CD14-positive monocyte (primary cell): ENCODE results near the gene ADIRF. TPM values are rescaled to one million over a fixed set of nuclear protein-coding genes. Genes with fewer than 3 reads are reported as not detected.
"Not testable (repeated sequence)": the region's sequence is repeated elsewhere in the genome, so short reads cannot be mapped to it uniquely, and the experiment has no call there.

ENCODE experiments used
- DNase-seq, 3 donors: peaks; one replicate each; pipeline ENCODE4 v3.0.0-alpha.2; 2011 to 2022
- H2AFZ ChIP-seq: 2 replicates; pipeline ENCODE4 v1.6.0; 2012; ENCODE audit warnings: mild to moderate bottlenecking, low read depth, low read length, inconsistent platforms; ENCODE audit not compliant: insufficient read depth, poor library complexity, severe bottlenecking
- H3K27ac ChIP-seq, 2 donors: 1 replicate in 1 of 2; 2 replicates in 1 of 2; pipeline ENCODE4 v1.5.1; 2012 to 2013; ENCODE audit warnings: low read length in 2 of 2, control low read depth in 1 of 2, inconsistent platforms in 1 of 2, low read depth in 1 of 2, mild to moderate bottlenecking in 1 of 2
- H3K27me3 ChIP-seq, 2 donors: one replicate each; pipeline versions ENCODE4 v1.6.0 to v1.6.1; 2011 to 2013; ENCODE audit warnings: low read length in 2 of 2; ENCODE audit not compliant: control insufficient read depth in 2 of 2, insufficient read depth in 2 of 2
- H3K36me3 ChIP-seq, 2 donors: replicated peaks in 1 of 2; 1 replicate in 1 of 2; 2 replicates in 1 of 2; pipeline versions ENCODE4 v1.5.1 to v1.6.1; 2012 to 2013; ENCODE audit warnings: low read length in 2 of 2, control low read depth in 1 of 2, inconsistent platforms in 1 of 2, mild to moderate bottlenecking in 1 of 2; ENCODE audit not compliant: insufficient read depth in 2 of 2, control insufficient read depth in 1 of 2
- H3K4me1 ChIP-seq, 2 donors: 1 replicate in 1 of 2; 2 replicates in 1 of 2; pipeline versions ENCODE4 v1.5.1 to v1.6.1; 2012 to 2013; ENCODE audit warnings: low read length in 2 of 2, control low read depth in 1 of 2, inconsistent platforms in 1 of 2, mild to moderate bottlenecking in 1 of 2, moderate library complexity in 1 of 2; ENCODE audit not compliant: insufficient read depth in 2 of 2, control insufficient read depth in 1 of 2
- H3K4me2 ChIP-seq: replicated peaks from 2 replicates; pipeline ENCODE3; 2012; ENCODE audit warnings: low read length, moderate library complexity, mild to moderate bottlenecking; ENCODE audit not compliant: poor library complexity, severe bottlenecking; ENCODE audit errors: extremely low read depth
- H3K4me3 ChIP-seq, 3 experiments: fragments of 200-600 bp in 1 of 3; sonication (generic) in 1 of 3; replicated peaks in 1 of 3; 1 replicate in 2 of 3; 2 replicates in 1 of 3; pipeline ENCODE4 v1.5.1; 2011 to 2013; ENCODE audit warnings: low read length in 3 of 3, mild to moderate bottlenecking in 3 of 3, control low read depth in 2 of 3, low read depth in 2 of 3, inconsistent platforms in 1 of 3, moderate library complexity in 1 of 3
- H3K79me2 ChIP-seq: 2 replicates; pipeline ENCODE4 v1.6.0; 2012; ENCODE audit warnings: mild to moderate bottlenecking, control low read depth, inconsistent platforms, low read length, moderate library complexity; ENCODE audit not compliant: insufficient read depth
- H3K9ac ChIP-seq: 2 replicates; pipeline ENCODE4 v1.6.0; 2017; ENCODE audit warnings: low read length, mild to moderate bottlenecking; ENCODE audit not compliant: insufficient read depth, poor library complexity, severe bottlenecking
- H3K9me3 ChIP-seq, 2 donors: replicated peaks in 1 of 2; 1 replicate in 1 of 2; 2 replicates in 1 of 2; pipeline versions ENCODE4 v1.5.1 to v1.6.1; 2012 to 2013; ENCODE audit warnings: low read length in 2 of 2, control low read depth in 1 of 2; ENCODE audit not compliant: control insufficient read depth in 1 of 2, insufficient read depth in 1 of 2
- H4K20me1 ChIP-seq: 2 replicates; pipeline ENCODE4 v1.6.0; 2012; ENCODE audit warnings: mild to moderate bottlenecking, low read length, control low read depth, moderate library complexity; ENCODE audit not compliant: insufficient read depth
- H3K27ac Mint-ChIP-seq, 7 donors: one replicate each; pipeline ENCODE4 v1.8.0; 2020; ENCODE audit warnings: mild to moderate bottlenecking in 7 of 7, mixed read lengths in 7 of 7, moderate library complexity in 6 of 7, inconsistent platforms in 2 of 7
- H3K27me3 Mint-ChIP-seq, 3 donors: one replicate each; pipeline ENCODE4 v1.8.0; 2021 to 2022; ENCODE audit warnings: low read depth in 3 of 3, mild to moderate bottlenecking in 3 of 3, mixed read lengths in 3 of 3, moderate library complexity in 3 of 3, inconsistent platforms in 1 of 3
- H3K36me3 Mint-ChIP-seq, 2 donors: one replicate each; pipeline ENCODE4 v1.8.0; 2020; ENCODE audit warnings: mixed read lengths in 2 of 2, inconsistent platforms in 1 of 2, mild to moderate bottlenecking in 1 of 2
- H3K4me1 Mint-ChIP-seq: one replicate; pipeline ENCODE4 v1.8.0; 2020; ENCODE audit warnings: mild to moderate bottlenecking, mixed read lengths
- H3K4me3 Mint-ChIP-seq, 2 donors: one replicate each; pipeline ENCODE4 v1.8.0; 2020; ENCODE audit warnings: mild to moderate bottlenecking in 2 of 2, mixed read lengths in 2 of 2, moderate library complexity in 1 of 2
- H3K9me3 Mint-ChIP-seq, 7 donors: one replicate each; pipeline ENCODE4 v1.8.0; 2020 to 2022; ENCODE audit warnings: mixed read lengths in 7 of 7, mild to moderate bottlenecking in 6 of 7, moderate library complexity in 6 of 7, inconsistent platforms in 2 of 7
- WGBS: methylation state at CpG from one replicate; pipeline ENCODE4 v1.1.5; 2013; ENCODE audit warnings: missing lambda C conversion rate; ENCODE audit not compliant: insufficient coverage; 5-methylcytosine and 5-hydroxymethylcytosine counted together
- intact Hi-C, 2 donors: fragments of 100-400 bp; cut with micrococcal nuclease; formaldehyde crosslinking; loops; one replicate each; pipeline versions ENCODE4 v1.15.0 to v1.15.1; 2023
- polyA plus RNA-seq, 3 donors: library from polyadenylated mRNA; depleted of rRNA in 1 of 3; unstranded in 2 of 3; stranded (reverse) in 1 of 3; fragments of 300-500 nt in 2 of 3; fragments of >200 nt in 1 of 3; fragmentation: Illumina TruSeq in 2 of 3; gene quantifications; 1 replicate in 2 of 3; 2 replicates in 1 of 3; pipeline ENCODE4 v1.2.3, GENCODE V29; 2012 to 2021
- TF ChIP-seq, protein P1 (sequence below): fragments of 200-600 bp; IDR thresholded peaks from one replicate; pipeline ENCODE4 v1.8.0; 2022; ENCODE audit warnings: antibody characterized with exemption, mild to moderate bottlenecking

Gene ADIRF
- polyA plus RNA-seq, 3 donors: 0.19 TPM; not detected in 2

DNA sequence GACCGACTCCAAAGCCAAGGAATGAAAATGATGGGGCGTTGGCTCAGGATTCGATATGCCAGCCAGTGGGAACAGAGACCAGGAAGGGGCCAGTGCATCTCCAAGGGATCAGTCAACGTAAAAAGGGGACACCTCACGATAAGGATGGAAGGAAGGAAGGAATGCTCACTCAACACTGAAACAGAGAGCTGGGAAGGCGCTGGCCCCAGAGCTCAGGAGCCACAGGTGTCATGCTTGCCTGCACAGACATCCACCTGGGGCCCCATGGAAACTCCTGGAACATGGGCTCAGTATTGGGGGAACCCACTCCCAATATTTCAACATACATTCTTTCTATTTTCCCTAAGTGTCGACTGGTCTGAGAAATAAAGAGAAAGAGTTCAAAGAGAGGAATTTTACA lies 16.2 kb upstream of the ADIRF start:
- no peak overlapping the region for H2AFZ ChIP-seq
- H3K27me3 Mint-ChIP-seq: peaks cover 4 to 11% (median 6%) of the 10 kb centered on the region in 3 donors
- no peaks in the 10 kb centered on the region for H3K79me2 ChIP-seq
- no peaks in the 10 kb centered on the region for H4K20me1 ChIP-seq
- no peak overlapping the region for H3K9ac ChIP-seq
- WGBS: 100% methylated on average over 5 of the region's 7 CpGs
- H3K36me3 Mint-ChIP-seq: peaks cover 0 to 6% of the 10 kb centered on the region in 2 donors
- peaks cover 9% of the 10 kb centered on the region for H3K4me1 Mint-ChIP-seq
- no peak overlapping the region for H3K4me2 ChIP-seq
- H3K4me3 Mint-ChIP-seq: no peak overlapping the region
- no peaks in the 10 kb centered on the region for H3K27me3 ChIP-seq
- intact Hi-C loops: no loop called here
- H3K4me3 ChIP-seq: no peak overlapping the region
- TF ChIP-seq, protein P1, sequence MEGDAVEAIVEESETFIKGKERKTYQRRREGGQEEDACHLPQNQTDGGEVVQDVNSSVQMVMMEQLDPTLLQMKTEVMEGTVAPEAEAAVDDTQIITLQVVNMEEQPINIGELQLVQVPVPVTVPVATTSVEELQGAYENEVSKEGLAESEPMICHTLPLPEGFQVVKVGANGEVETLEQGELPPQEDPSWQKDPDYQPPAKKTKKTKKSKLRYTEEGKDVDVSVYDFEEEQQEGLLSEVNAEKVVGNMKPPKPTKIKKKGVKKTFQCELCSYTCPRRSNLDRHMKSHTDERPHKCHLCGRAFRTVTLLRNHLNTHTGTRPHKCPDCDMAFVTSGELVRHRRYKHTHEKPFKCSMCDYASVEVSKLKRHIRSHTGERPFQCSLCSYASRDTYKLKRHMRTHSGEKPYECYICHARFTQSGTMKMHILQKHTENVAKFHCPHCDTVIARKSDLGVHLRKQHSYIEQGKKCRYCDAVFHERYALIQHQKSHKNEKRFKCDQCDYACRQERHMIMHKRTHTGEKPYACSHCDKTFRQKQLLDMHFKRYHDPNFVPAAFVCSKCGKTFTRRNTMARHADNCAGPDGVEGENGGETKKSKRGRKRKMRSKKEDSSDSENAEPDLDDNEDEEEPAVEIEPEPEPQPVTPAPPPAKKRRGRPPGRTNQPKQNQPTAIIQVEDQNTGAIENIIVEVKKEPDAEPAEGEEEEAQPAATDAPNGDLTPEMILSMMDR: no peak
- H3K9me3 Mint-ChIP-seq: peaks cover 19 to 32% (median 27%) of the 10 kb centered on the region in 7 donors
- H3K4me1 ChIP-seq: peaks cover 7 to 12% of the 10 kb centered on the region in 2 donors
- H3K27ac ChIP-seq: no peak overlapping the region
- H3K27ac Mint-ChIP-seq: no peak overlapping the region
- DNase-seq: no peak
- H3K9me3 ChIP-seq: peaks cover 12 to 24% of the 10 kb centered on the region in 2 donors
- H3K36me3 ChIP-seq: no peaks in the 10 kb centered on the region

DNA sequence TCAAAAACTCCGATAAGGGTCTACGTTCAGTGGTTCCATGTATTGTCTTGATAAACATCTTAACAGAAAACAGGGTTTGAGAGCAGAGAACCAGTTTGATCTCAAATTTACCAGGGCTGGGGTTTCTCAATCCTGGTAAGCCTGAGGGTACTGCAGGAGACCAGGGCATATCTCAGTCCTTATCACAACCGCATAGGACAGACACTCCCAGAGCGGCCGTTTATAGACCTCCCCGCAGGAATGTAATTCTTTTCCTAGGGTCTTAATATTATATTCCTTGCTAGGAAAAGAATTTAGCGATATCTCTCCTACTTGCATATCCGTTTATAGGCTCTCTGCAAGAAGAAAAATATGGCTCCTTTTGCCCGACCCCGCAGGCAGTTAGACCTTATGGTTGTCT lies 15.6 kb upstream of the ADIRF start:
- peaks cover 14% of the 10 kb centered on the region for H3K4me1 Mint-ChIP-seq
- WGBS: 100% methylated on average over 2 of the region's 10 CpGs
- H3K79me2 ChIP-seq, H3K4me3 Mint-ChIP-seq, H3K27ac Mint-ChIP-seq, H3K27ac ChIP-seq, H3K36me3 Mint-ChIP-seq, H3K4me3 ChIP-seq, H3K27me3 ChIP-seq, H3K4me2 ChIP-seq, intact Hi-C loops, DNase-seq, H3K9ac ChIP-seq, H2AFZ ChIP-seq, H4K20me1 ChIP-seq, H3K27me3 Mint-ChIP-seq, H3K36me3 ChIP-seq: not testable (repeated sequence)
- H3K9me3 Mint-ChIP-seq: peaks cover 19 to 33% (median 27%) of the 10 kb centered on the region in 7 donors
- H3K9me3 ChIP-seq: peaks cover 12 to 24% of the 10 kb centered on the region in 2 donors
- H3K4me1 ChIP-seq: peaks cover 11 to 17% of the 10 kb centered on the region in 2 donors
